Activated B cell treated with CpG ODN at 0.5 μM for 24 hours (primary cell): Measurements from ENCODE around the gene RAD51B. TPM values are rescaled to one million over a fixed set of nuclear protein-coding genes. Genes with fewer than 3 reads are reported as not detected.

Experiments used
- ATAC-seq: fragments of 200-7000 bp; cut with Tn5 transposase; one replicate; pipeline ENCODE4 v1.10.0; 2021; ENCODE audit warnings: low read depth, mild to moderate bottlenecking, moderate library complexity
- CTCF ChIA-PET: fragments of 350-600 bp; sonication (Branson Sonifier 250); formaldehyde crosslinking; loops from one replicate; lab custom pipeline; 2021; ENCODE audit warnings: antibody characterized with exemption; lab: Charles Lee
- POLR2A ChIA-PET: fragments of 350-600 bp; sonication (Branson Sonifier 250); formaldehyde crosslinking; loops from one replicate; lab custom pipeline; 2021; ENCODE audit warnings: antibody characterized with exemption; lab: Charles Lee
- DNase-seq: peaks from one replicate; pipeline ENCODE4 v3.0.0; 2022
- H3K27ac Mint-ChIP-seq: one replicate; pipeline ENCODE4 v1.8.0; 2020; ENCODE audit warnings: mixed read lengths
- H3K27me3 Mint-ChIP-seq: one replicate; pipeline ENCODE4 v1.8.0; 2021; ENCODE audit warnings: mixed read lengths
- H3K36me3 Mint-ChIP-seq: one replicate; pipeline ENCODE4 v1.8.0; 2021; ENCODE audit warnings: low read depth, mixed read lengths
- H3K4me1 Mint-ChIP-seq: one replicate; pipeline ENCODE4 v1.8.0; 2021; ENCODE audit warnings: mixed read lengths
- H3K4me3 Mint-ChIP-seq: one replicate; pipeline ENCODE4 v1.8.0; 2020; ENCODE audit warnings: mild to moderate bottlenecking, mixed read lengths
- H3K9me3 Mint-ChIP-seq: one replicate; pipeline ENCODE4 v1.8.0; 2020; ENCODE audit warnings: mixed read lengths
- intact Hi-C: fragments of 100-400 bp; cut with micrococcal nuclease; formaldehyde crosslinking; loops from one replicate; pipeline ENCODE4 v1.15.1; 2024
- total RNA-seq: library from RNA; stranded (reverse); gene quantifications from 2 replicates; pipeline ENCODE4 v1.2.3, GENCODE V29; 2022
- TF ChIP-seq, protein P1 (sequence below): fragments of 200-600 bp; IDR thresholded peaks from one replicate; pipeline ENCODE4 v1.8.0; 2022; ENCODE audit warnings: antibody characterized with exemption, mild to moderate bottlenecking

The RAD51B gene
- total RNA-seq, 1 donor from 2014 or later, result 53.9 TPM

DNA sequence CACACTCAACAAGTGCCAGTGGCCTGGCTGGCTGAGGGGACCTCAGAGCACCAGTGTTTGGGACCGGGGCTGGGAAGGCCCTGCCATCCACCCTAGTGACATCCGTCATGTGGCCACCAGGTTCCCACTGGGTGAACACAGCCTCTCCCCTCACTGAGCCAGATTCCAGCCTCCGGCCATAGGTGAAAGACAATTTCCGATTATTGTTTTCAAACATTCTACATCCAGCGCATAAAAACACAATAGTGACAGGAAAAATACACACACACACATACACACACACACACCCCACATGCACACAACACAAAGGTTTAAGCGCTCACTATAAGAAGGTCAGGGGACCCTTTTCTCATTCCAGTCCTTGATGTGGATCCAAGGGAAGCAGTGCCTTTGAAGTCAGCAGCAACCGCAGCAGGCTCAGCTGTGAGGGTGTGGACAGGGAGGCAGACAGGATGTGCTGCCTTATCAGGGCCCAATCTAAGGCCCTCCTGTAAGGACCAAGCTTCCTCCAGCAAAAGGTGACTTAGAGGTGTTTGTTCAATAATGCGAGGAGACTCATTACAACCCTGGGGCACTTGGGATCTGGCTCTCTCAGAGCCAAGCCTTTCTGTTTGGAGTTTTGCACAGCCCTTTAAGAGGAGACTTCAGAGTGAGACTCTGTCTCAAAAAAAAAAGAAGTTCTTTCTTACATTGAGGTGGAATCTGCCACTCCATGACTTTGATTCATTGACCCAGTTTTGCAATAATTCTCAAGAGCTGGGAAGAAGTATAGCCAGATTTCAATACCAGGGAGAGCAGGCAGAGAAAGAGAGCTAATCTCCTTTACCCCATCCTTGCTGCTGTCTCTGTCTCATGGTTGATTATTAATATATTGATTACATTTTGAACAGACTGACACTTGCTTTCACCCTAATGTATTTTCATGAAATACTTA is 745.5 kb downstream of the RAD51B start:
- ATAC-seq (no peak), DNase-seq (no peak)
- Mint-ChIP-seq H3K4me1 (peaks cover 28% of the 10 kb centered on the region), H3K27me3 (no peaks in the 10 kb centered on the region), H3K4me3 (no peak overlapping the region), H3K9me3 (no peaks in the 10 kb centered on the region), H3K36me3 (no peaks in the 10 kb centered on the region), H3K27ac (no peak overlapping the region)
- TF ChIP-seq, protein P1, sequence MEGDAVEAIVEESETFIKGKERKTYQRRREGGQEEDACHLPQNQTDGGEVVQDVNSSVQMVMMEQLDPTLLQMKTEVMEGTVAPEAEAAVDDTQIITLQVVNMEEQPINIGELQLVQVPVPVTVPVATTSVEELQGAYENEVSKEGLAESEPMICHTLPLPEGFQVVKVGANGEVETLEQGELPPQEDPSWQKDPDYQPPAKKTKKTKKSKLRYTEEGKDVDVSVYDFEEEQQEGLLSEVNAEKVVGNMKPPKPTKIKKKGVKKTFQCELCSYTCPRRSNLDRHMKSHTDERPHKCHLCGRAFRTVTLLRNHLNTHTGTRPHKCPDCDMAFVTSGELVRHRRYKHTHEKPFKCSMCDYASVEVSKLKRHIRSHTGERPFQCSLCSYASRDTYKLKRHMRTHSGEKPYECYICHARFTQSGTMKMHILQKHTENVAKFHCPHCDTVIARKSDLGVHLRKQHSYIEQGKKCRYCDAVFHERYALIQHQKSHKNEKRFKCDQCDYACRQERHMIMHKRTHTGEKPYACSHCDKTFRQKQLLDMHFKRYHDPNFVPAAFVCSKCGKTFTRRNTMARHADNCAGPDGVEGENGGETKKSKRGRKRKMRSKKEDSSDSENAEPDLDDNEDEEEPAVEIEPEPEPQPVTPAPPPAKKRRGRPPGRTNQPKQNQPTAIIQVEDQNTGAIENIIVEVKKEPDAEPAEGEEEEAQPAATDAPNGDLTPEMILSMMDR, result no peak
- intact Hi-C loops, result no loop called here
- POLR2A ChIA-PET, result no interaction called here
- CTCF ChIA-PET, result no interaction called here

DNA sequence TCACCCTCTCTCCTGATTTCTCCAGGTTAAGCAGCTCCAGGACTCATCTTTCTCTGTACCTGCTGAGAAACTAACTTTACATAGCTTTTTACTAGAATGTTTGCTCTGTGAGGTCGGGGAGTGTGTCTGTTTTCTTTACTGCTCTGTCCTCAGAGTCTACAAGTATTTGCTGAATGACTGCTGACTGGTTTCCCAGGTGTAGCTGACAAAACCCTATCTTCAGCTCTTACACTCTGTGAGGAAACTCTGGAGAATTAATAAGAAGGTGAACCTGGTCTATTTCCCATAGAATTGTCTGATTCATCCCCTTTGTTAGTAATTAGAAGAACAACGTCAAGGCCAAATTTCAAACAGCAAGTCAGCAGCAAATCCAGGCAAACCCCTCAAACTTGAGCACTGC is 746.5 kb downstream of the RAD51B start:
- Mint-ChIP-seq H3K4me1 (peaks cover 28% of the 10 kb centered on the region), H3K27me3 (no peaks in the 10 kb centered on the region), H3K4me3 (no peak overlapping the region), H3K36me3 (no peaks in the 10 kb centered on the region), H3K27ac (no peak overlapping the region), H3K9me3 (no peaks in the 10 kb centered on the region)
- intact Hi-C loops, result no loop called here
- TF ChIP-seq, protein P1, result no peak
- DNase-seq (no peak), ATAC-seq (no peak)
- POLR2A ChIA-PET, result no interaction called here
- CTCF ChIA-PET, result no interaction called here

DNA sequence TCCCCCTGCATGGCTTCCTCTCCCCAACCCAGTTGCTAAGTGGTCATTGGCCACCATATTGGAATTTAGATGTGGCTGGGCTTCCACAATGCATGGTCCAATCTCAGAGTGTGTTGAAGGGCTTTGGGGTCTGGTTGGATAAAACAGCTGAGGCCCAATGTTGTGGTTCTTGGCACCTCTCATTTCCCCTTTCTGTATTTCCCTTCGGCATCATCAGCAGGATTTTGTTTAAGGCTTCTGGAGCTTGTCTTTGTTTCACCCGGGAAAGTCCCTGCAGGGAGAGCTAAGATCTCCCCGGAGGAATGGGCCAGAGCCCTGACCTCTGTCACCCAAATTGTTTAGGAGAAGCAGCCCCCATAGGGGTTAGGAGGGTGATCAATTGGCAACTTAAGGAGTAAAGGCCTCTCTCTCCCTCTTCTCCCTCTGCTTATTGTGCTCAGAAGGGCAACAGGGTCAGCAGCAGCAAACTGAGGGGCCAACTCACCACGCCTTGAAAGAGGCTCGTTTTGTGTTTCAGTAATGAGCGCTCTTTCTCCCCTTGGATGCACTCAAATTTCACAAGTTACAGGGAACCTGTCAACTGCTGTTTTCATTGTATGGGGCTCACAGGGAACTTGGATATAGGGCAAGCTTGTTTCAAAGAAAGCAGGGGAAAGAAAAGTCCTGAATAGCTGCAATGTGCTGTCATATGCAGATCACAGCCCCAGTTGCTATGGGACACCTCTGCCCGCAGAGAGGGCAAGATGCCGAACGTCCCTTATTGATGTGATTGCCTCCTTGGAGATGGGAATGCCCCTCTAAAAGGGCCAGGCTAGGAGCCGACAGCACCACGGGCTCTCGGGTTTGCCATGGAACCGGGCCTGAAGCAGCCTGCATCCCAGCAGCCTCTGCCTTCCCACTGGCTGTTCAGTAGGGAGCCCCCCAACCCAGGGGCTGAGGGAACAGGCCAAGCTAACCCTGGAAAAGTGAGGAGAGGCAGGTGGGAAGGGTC is 749.6 kb downstream of the RAD51B start:
- Mint-ChIP-seq H3K4me3 (no peak overlapping the region), H3K9me3 (no peaks in the 10 kb centered on the region), H3K4me1 (peaks cover 8% of the 10 kb centered on the region), H3K36me3 (no peaks in the 10 kb centered on the region), H3K27ac (no peak overlapping the region), H3K27me3 (no peaks in the 10 kb centered on the region)
- POLR2A ChIA-PET, result interaction anchor here (0.8 to 1.0 kb wide), 2 partner anchors 62 to 247 kb away, joined by 3 to 7 read pairs; no protein-coding TSS in a partner anchor
- CTCF ChIA-PET, result no interaction called here
- no peak for DNase-seq
- no peak for ATAC-seq
- intact Hi-C loops, result no loop called here
- TF ChIP-seq, protein P1, result no peak

DNA sequence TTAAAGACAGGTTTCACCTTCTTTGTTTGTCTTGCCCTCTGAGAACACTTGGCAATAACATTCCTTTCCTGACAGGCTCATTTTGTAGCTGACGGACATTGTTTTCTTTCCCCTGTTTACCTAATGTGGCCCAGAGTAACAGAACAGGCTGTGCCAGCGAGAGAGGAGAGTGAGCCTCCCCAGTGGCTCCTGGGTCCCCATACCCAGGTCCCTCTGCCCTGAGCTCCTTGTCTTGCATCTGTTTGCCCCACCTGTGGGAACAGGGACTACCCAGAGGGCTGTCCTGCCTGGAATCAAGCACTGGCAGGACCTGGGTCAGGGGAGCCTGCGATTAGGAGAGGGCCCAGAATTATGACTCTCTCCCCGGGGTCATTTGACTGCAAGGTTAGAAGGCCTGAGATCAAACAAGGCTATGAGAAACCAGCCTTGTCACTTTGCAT is 750.4 kb downstream of the RAD51B start:
- DNase-seq (no peak), ATAC-seq (no peak)
- Mint-ChIP-seq H3K4me3 (no peak overlapping the region), H3K36me3 (no peaks in the 10 kb centered on the region), H3K4me1 (peaks cover 5% of the 10 kb centered on the region), H3K9me3 (no peaks in the 10 kb centered on the region), H3K27me3 (no peaks in the 10 kb centered on the region), H3K27ac (no peak overlapping the region)
- intact Hi-C loops, result no loop called here
- ChIA-PET CTCF (no interaction called here), POLR2A (interaction anchor here (0.5 to 0.8 kb wide), 3 partner anchors 17 to 247 kb away, joined by 3 to 7 read pairs (median 3); no protein-coding TSS in a partner anchor)
- TF ChIP-seq, protein P1, result no peak
